Smooth muscle cell (in vitro differentiated cells): ENCODE measurements around the gene C5. TPM values are rescaled to one million over a fixed set of nuclear protein-coding genes. Genes with fewer than 3 reads are reported as not detected.

Source experiments
- DNase-seq: peaks from one replicate; lab custom pipeline; 2025; ENCODE audit not compliant: unreplicated experiment; lab: John Stamatoyannopoulos, UW
- H2AFZ ChIP-seq: fragments of 200-600 bp; sonication (generic); 2 replicates; pipeline ENCODE4 v1.6.0; 2016; ENCODE audit warnings: antibody characterized with exemption, low read depth, mild to moderate bottlenecking
- H3F3A ChIP-seq: fragments of 200-600 bp; sonication (generic); 2 replicates; pipeline ENCODE4 v1.6.0; 2017; ENCODE audit warnings: antibody characterized with exemption, low read depth
- H3K27ac ChIP-seq: fragments of 200-600 bp; sonication (generic); 2 replicates; pipeline ENCODE4 v1.5.1; 2016; ENCODE audit warnings: low read depth, mild to moderate bottlenecking
- H3K27me3 ChIP-seq: fragments of 200-600 bp; sonication (generic); 2 replicates; pipeline ENCODE4 v1.6.1; 2016; ENCODE audit warnings: low read depth, mild to moderate bottlenecking
- H3K36me3 ChIP-seq: fragments of 200-600 bp; sonication (generic); 2 replicates; pipeline ENCODE4 v1.5.1; 2016; ENCODE audit warnings: low read depth
- H3K4me1 ChIP-seq: fragments of 200-600 bp; sonication (generic); 2 replicates; pipeline ENCODE4 v1.5.1; 2016; ENCODE audit warnings: low read depth
- H3K4me2 ChIP-seq: fragments of 200-600 bp; sonication (generic); 2 replicates; pipeline ENCODE4 v1.6.0; 2016; ENCODE audit warnings: mild to moderate bottlenecking
- H3K4me3 ChIP-seq: fragments of 200-600 bp; sonication (generic); 2 replicates; pipeline ENCODE4 v1.5.1; 2016; ENCODE audit warnings: mild to moderate bottlenecking
- H3K79me2 ChIP-seq: fragments of 200-600 bp; sonication (generic); 2 replicates; pipeline ENCODE4 v1.6.0; 2016; ENCODE audit warnings: low read depth, mild to moderate bottlenecking
- H3K9ac ChIP-seq: fragments of 200-600 bp; sonication (generic); 2 replicates; pipeline ENCODE4 v1.6.0; 2016; ENCODE audit warnings: low read depth
- H3K9me3 ChIP-seq: fragments of 200-600 bp; sonication (generic); replicated peaks from 2 replicates; pipeline ENCODE4 v1.5.1; 2016; ENCODE audit warnings: low read depth
- H4K20me1 ChIP-seq: fragments of 200-600 bp; sonication (generic); 2 replicates; pipeline ENCODE4 v1.6.0; 2016; ENCODE audit warnings: low read depth
- CTCF ChIP-seq: fragments of 200-600 bp; sonication (generic); IDR thresholded peaks from 2 replicates; pipeline ENCODE4 v1.5.1; 2017; ENCODE audit warnings: borderline replicate concordance, mild to moderate bottlenecking, antibody characterized with exemption; ENCODE audit not compliant: insufficient read depth, poor library complexity, severe bottlenecking
- WGBS: methylation state at CpG from one replicate; pipeline ENCODE4 v1.1.7; 2016; ENCODE audit warnings: low lambda C conversion rate; 5-methylcytosine and 5-hydroxymethylcytosine counted together
- polyA plus RNA-seq: library from polyadenylated mRNA; unstranded; fragments of >200 nt; fragmentation: Nextera tagmentation; extraction: Ambion mirVana; gene quantifications from 2 replicates; pipeline ENCODE4 v1.2.1, GENCODE V29; 2016
- total RNA-seq: library from RNA; depleted of rRNA; stranded (reverse); fragments of >200 nt; gene quantifications from 2 replicates; pipeline ENCODE4 v1.2.3, GENCODE V29; 2014

The C5 gene
- total and polyA plus RNA-seq, 2 experiments from 2014 or later, result 0.57 to 0.76 TPM

GRCh38 chr9:121059998-121060636 is 10.0 kb upstream of the C5 start:
- Histone ChIP-seq H3K27me3 (no peaks in the 10 kb centered on the region), H3K79me2 (no peaks in the 10 kb centered on the region), H3K9me3 (peaks cover 6% of the 10 kb centered on the region), H3F3A (no peaks in the 10 kb centered on the region), H3K4me1 (peaks cover 5% of the 10 kb centered on the region), H3K36me3 (peaks cover 4% of the 10 kb centered on the region), H4K20me1 (no peaks in the 10 kb centered on the region), H2AFZ (peak overlapping the region; percentile 73), H3K4me3 (no peak overlapping the region), H3K4me2 (peak overlapping the region; percentile 59), H3K27ac (no peak overlapping the region), H3K9ac (no peak overlapping the region)
- no peak for DNase-seq
- TF ChIP-seq CTCF, result peak; percentile 82
- 26% methylated on average over 6 of the region's 6 CpGs for WGBS

GRCh38 chr9:121059513-121059912 is 9.4 kb upstream of the C5 start:
- Histone ChIP-seq H3K9ac (no peak overlapping the region), H4K20me1 (no peaks in the 10 kb centered on the region), H3K4me2 (no peak overlapping the region), H3K4me1 (peaks cover 5% of the 10 kb centered on the region), H3K4me3 (no peak overlapping the region), H3K9me3 (peaks cover 6% of the 10 kb centered on the region), H3K27ac (no peak overlapping the region), H3K27me3 (no peaks in the 10 kb centered on the region), H2AFZ (no peak overlapping the region), H3F3A (no peaks in the 10 kb centered on the region), H3K79me2 (no peaks in the 10 kb centered on the region), H3K36me3 (peaks cover 4% of the 10 kb centered on the region)
- 95% methylated on average over 6 of the region's 6 CpGs for WGBS
- no peak for DNase-seq
- TF ChIP-seq CTCF, result no peak

- Histone ChIP-seq H3K79me2 (no peaks in the 10 kb centered on the region), H2AFZ (peak overlapping the region; percentile 37), H3K9ac (no peak overlapping the region), H4K20me1 (no peaks in the 10 kb centered on the region), H3K9me3 (peaks cover 6% of the 10 kb centered on the region), H3K36me3 (peaks cover 4% of the 10 kb centered on the region), H3K27ac (no peak overlapping the region), H3K4me1 (peaks cover 5% of the 10 kb centered on the region), H3K4me2 (no peak overlapping the region), H3K4me3 (no peak overlapping the region), H3F3A (no peaks in the 10 kb centered on the region), H3K27me3 (no peaks in the 10 kb centered on the region)
- DNase-seq, result no peak
- TF ChIP-seq CTCF, result no peak
- WGBS, result 15% methylated on average over 5 of the region's 5 CpGs
Observed at GRCh38 chr9:121057821-121058220, 7.7 kb upstream of the C5 start.

GRCh38 chr9:121055642-121056143 is 5.6 kb upstream of the C5 start:
- H3K79me2 ChIP-seq, result no peaks in the 10 kb centered on the region
- no peaks in the 10 kb centered on the region for H4K20me1 ChIP-seq
- no peak overlapping the region for H2AFZ ChIP-seq
- H3K36me3 ChIP-seq, result peaks cover 4% of the 10 kb centered on the region
- H3K4me3 ChIP-seq, result no peak overlapping the region
- DNase-seq, result no peak
- peak; percentile 11 for TF ChIP-seq CTCF
- H3K9ac ChIP-seq, result no peak overlapping the region
- no peak overlapping the region for H3K4me2 ChIP-seq
- peaks cover 5% of the 10 kb centered on the region for H3K4me1 ChIP-seq
- no peaks in the 10 kb centered on the region for H3K27me3 ChIP-seq
- H3K9me3 ChIP-seq, result peaks cover 6% of the 10 kb centered on the region
- no peak overlapping the region for H3K27ac ChIP-seq
- no peaks in the 10 kb centered on the region for H3F3A ChIP-seq
- 78% methylated on average over 2 of the region's 2 CpGs for WGBS
